Measurements from ENCODE around the gene TRPM1. TPM values are rescaled to one million over a fixed set of nuclear protein-coding genes. Genes with fewer than 3 reads are reported as not detected.

The TRPM1 gene
- total RNA-seq, 1 experiment from 2014 or later, result 0.77 TPM

DNA sequence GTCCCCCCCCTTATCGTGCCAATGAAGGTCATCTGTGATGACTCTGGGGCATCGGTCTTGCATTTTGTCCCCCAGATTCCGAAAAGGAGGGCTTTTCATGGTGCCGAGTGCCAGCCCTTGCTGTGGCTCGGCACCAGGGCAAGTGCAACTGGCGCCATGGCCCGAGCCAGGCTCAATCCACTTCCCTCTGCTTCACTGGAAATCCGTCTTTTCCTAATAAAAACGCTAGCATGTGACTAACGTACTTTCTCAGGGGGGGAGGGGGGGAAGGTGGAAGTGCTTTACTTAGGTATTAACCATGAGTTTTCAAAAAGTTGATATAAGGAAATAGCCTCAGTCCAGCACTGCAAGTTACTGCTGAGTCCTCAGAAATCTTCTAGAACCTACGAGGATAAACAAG is 20.5 kb downstream of the TRPM1 start:
- DNase-seq (ENCODE audit: low spot score), result no peak
- no peak overlapping the region for H3K4me3 Mint-ChIP-seq
- POLR2A ChIA-PET, result no interaction called here
- ATAC-seq, result no peak; the same call in 1 of the 2 replicates
- H3K4me1 Mint-ChIP-seq, result peaks cover 58% of the 10 kb centered on the region
- no peaks in the 10 kb centered on the region for H3K9me3 Mint-ChIP-seq
- CTCF ChIA-PET, result interaction anchor here (1.6 kb wide), 1 partner anchor 48 kb away, joined by 7 read pairs; no protein-coding TSS in a partner anchor
- H3K36me3 Mint-ChIP-seq, result no peaks in the 10 kb centered on the region
- no peaks in the 10 kb centered on the region; the same call in 1 of the 2 replicates for H3K27me3 Mint-ChIP-seq (ENCODE audit: low read depth)
- no peak for TF ChIP-seq JAZF1 (CRISPR knock-in tag; IDR thresholded peaks at IDR 0.05)
- no peak for TF ChIP-seq JUN (CRISPR knock-in tag; IDR thresholded peaks at IDR 0.05)
- no peak for TF ChIP-seq TEAD1 (CRISPR knock-in tag; IDR thresholded peaks at IDR 0.05)
- TF ChIP-seq IRF1 (CRISPR knock-in tag; IDR thresholded peaks at IDR 0.05), result no peak
- TF ChIP-seq E2F1 (CRISPR knock-in tag; IDR thresholded peaks at IDR 0.05), result no peak
- TF ChIP-seq CDX4 (CRISPR knock-in tag; IDR thresholded peaks at IDR 0.05; ENCODE audit: borderline replicate concordance), result no peak
- no peak for TF ChIP-seq ZBTB21 (CRISPR knock-in tag; IDR thresholded peaks at IDR 0.05; ENCODE audit: borderline replicate concordance)
- TF ChIP-seq, protein P1, sequence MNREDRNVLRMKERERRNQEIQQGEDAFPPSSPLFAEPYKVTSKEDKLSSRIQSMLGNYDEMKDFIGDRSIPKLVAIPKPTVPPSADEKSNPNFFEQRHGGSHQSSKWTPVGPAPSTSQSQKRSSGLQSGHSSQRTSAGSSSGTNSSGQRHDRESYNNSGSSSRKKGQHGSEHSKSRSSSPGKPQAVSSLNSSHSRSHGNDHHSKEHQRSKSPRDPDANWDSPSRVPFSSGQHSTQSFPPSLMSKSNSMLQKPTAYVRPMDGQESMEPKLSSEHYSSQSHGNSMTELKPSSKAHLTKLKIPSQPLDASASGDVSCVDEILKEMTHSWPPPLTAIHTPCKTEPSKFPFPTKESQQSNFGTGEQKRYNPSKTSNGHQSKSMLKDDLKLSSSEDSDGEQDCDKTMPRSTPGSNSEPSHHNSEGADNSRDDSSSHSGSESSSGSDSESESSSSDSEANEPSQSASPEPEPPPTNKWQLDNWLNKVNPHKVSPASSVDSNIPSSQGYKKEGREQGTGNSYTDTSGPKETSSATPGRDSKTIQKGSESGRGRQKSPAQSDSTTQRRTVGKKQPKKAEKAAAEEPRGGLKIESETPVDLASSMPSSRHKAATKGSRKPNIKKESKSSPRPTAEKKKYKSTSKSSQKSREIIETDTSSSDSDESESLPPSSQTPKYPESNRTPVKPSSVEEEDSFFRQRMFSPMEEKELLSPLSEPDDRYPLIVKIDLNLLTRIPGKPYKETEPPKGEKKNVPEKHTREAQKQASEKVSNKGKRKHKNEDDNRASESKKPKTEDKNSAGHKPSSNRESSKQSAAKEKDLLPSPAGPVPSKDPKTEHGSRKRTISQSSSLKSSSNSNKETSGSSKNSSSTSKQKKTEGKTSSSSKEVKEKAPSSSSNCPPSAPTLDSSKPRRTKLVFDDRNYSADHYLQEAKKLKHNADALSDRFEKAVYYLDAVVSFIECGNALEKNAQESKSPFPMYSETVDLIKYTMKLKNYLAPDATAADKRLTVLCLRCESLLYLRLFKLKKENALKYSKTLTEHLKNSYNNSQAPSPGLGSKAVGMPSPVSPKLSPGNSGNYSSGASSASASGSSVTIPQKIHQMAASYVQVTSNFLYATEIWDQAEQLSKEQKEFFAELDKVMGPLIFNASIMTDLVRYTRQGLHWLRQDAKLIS (CRISPR knock-in tag; IDR thresholded peaks at IDR 0.05; ENCODE audit: borderline replicate concordance), result no peak
- TF ChIP-seq MXD4 (CRISPR knock-in tag; IDR thresholded peaks at IDR 0.05; ENCODE audit: borderline replicate concordance), result no peak
- TF ChIP-seq ZNF232 (CRISPR knock-in tag; IDR thresholded peaks at IDR 0.05), result no peak
- TF ChIP-seq ATF6 (CRISPR knock-in tag; IDR thresholded peaks at IDR 0.05), result no peak
- no peak for TF ChIP-seq FOXK1 (CRISPR knock-in tag; IDR thresholded peaks at IDR 0.05)
- TF ChIP-seq ATF2 (CRISPR knock-in tag; IDR thresholded peaks at IDR 0.05; ENCODE audit: borderline replicate concordance, low read depth), result no peak
- TF ChIP-seq CBFB (CRISPR knock-in tag; IDR thresholded peaks at IDR 0.05; ENCODE audit: low read depth), result no peak
- TF ChIP-seq ATF1 (CRISPR knock-in tag; IDR thresholded peaks at IDR 0.05), result no peak
- TF ChIP-seq GABPB1 (CRISPR knock-in tag; IDR thresholded peaks at IDR 0.05), result no peak
- TF ChIP-seq, protein P2, sequence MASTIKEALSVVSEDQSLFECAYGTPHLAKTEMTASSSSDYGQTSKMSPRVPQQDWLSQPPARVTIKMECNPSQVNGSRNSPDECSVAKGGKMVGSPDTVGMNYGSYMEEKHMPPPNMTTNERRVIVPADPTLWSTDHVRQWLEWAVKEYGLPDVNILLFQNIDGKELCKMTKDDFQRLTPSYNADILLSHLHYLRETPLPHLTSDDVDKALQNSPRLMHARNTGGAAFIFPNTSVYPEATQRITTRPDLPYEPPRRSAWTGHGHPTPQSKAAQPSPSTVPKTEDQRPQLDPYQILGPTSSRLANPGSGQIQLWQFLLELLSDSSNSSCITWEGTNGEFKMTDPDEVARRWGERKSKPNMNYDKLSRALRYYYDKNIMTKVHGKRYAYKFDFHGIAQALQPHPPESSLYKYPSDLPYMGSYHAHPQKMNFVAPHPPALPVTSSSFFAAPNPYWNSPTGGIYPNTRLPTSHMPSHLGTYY (CRISPR knock-in tag; IDR thresholded peaks at IDR 0.05), result no peak
- TF ChIP-seq GTF2I (CRISPR knock-in tag; conservative IDR thresholded peaks at IDR 0.05), result no peak
- TF ChIP-seq TCF7 (CRISPR knock-in tag; IDR thresholded peaks at IDR 0.05; ENCODE audit: low read depth), result no peak
- TF ChIP-seq, protein P3, sequence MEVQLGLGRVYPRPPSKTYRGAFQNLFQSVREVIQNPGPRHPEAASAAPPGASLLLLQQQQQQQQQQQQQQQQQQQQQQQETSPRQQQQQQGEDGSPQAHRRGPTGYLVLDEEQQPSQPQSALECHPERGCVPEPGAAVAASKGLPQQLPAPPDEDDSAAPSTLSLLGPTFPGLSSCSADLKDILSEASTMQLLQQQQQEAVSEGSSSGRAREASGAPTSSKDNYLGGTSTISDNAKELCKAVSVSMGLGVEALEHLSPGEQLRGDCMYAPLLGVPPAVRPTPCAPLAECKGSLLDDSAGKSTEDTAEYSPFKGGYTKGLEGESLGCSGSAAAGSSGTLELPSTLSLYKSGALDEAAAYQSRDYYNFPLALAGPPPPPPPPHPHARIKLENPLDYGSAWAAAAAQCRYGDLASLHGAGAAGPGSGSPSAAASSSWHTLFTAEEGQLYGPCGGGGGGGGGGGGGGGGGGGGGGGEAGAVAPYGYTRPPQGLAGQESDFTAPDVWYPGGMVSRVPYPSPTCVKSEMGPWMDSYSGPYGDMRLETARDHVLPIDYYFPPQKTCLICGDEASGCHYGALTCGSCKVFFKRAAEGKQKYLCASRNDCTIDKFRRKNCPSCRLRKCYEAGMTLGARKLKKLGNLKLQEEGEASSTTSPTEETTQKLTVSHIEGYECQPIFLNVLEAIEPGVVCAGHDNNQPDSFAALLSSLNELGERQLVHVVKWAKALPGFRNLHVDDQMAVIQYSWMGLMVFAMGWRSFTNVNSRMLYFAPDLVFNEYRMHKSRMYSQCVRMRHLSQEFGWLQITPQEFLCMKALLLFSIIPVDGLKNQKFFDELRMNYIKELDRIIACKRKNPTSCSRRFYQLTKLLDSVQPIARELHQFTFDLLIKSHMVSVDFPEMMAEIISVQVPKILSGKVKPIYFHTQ (CRISPR knock-in tag; IDR thresholded peaks at IDR 0.05), result no peak
- no peak overlapping the region for H3K27ac Mint-ChIP-seq

Measured in WTC11 (cell line).